ENCODE data around the gene C4BPA. TPM values are rescaled to one million over a fixed set of nuclear protein-coding genes. Genes with fewer than 3 reads are reported as not detected.

The C4BPA gene
- total RNA-seq, 1 experiment from 2014 or later = 10.6 TPM

- Histone ChIP-seq H3K9me3 (no peaks in the 10 kb centered on the region), H3K27me3 (replicated peaks; ENCODE audit: control insufficient read depth, insufficient read depth, low read length) (no peaks in the 10 kb centered on the region), H3K4me3 (ENCODE audit: low read depth, low read length) (no peak overlapping the region), H3K36me3 (ENCODE audit: control insufficient read depth, insufficient read depth, low read length) (peaks cover 3% of the 10 kb centered on the region), H3K4me1 (no peaks in the 10 kb centered on the region)
- H3K4me1 Mint-ChIP-seq (ENCODE audit: low read depth, unreplicated experiment) = no peaks in the 10 kb centered on the region
- no TSS peak for BruUV-seq (replicated peaks)
- TF ChIP-seq CTCF (IDR thresholded peaks at IDR 0.05; ENCODE audit: insufficient read depth in 1 of 2, low read depth in 1 of 2, low read length in 1 of 2, severe bottlenecking in 1 of 2, unreplicated experiment in 1 of 2) = no peak
- H3K4me3 Mint-ChIP-seq (ENCODE audit: unreplicated experiment) = no peak overlapping the region
- intact Hi-C loops (cut with micrococcal nuclease; ENCODE audit: unreplicated experiment) = no loop called here
- no peak for DNase-seq
- no peak overlapping the region for H3K27ac Mint-ChIP-seq (ENCODE audit: unreplicated experiment)
- ChIA-PET POLR2A (interaction anchor here (0.6 kb wide), 1 partner anchor 49 kb away, joined by 4 read pairs; no protein-coding TSS in a partner anchor), CTCF (no interaction called here)
- peaks cover 6% of the 10 kb centered on the region for H3K36me3 Mint-ChIP-seq (ENCODE audit: insufficient read depth, unreplicated experiment)
- H3K9me3 Mint-ChIP-seq (ENCODE audit: unreplicated experiment) = no peaks in the 10 kb centered on the region
- H3K27me3 Mint-ChIP-seq (ENCODE audit: insufficient read depth, unreplicated experiment) = no peaks in the 10 kb centered on the region
Measured at GRCh38 chr1:207073906-207074820, 29.9 kb upstream of the C4BPA start.

- H3K4me1 Mint-ChIP-seq (ENCODE audit: low read depth, unreplicated experiment) = no peaks in the 10 kb centered on the region
- peaks cover 5% of the 10 kb centered on the region for H3K36me3 Mint-ChIP-seq (ENCODE audit: insufficient read depth, unreplicated experiment)
- no peak overlapping the region for H3K27ac Mint-ChIP-seq (ENCODE audit: unreplicated experiment)
- Histone ChIP-seq H3K36me3 (ENCODE audit: control insufficient read depth, insufficient read depth, low read length) (peaks cover 3% of the 10 kb centered on the region), H3K4me1 (no peaks in the 10 kb centered on the region), H3K27me3 (replicated peaks; ENCODE audit: control insufficient read depth, insufficient read depth, low read length) (no peaks in the 10 kb centered on the region), H3K4me3 (ENCODE audit: low read depth, low read length) (no peak overlapping the region), H3K9me3 (no peaks in the 10 kb centered on the region)
- H3K9me3 Mint-ChIP-seq (ENCODE audit: unreplicated experiment) = no peaks in the 10 kb centered on the region
- BruUV-seq (replicated peaks) = no TSS peak
- no peak for DNase-seq
- H3K27me3 Mint-ChIP-seq (ENCODE audit: insufficient read depth, unreplicated experiment) = no peaks in the 10 kb centered on the region
- intact Hi-C loops (cut with micrococcal nuclease; ENCODE audit: unreplicated experiment) = loop anchor here (5.0 kb wide), 1 partner anchor 139 kb away; no protein-coding TSS in a partner anchor
- ChIA-PET CTCF (no interaction called here), POLR2A (no interaction called here)
- no peak overlapping the region for H3K4me3 Mint-ChIP-seq (ENCODE audit: unreplicated experiment)
- TF ChIP-seq CTCF (IDR thresholded peaks at IDR 0.05; ENCODE audit: insufficient read depth in 1 of 2, low read depth in 1 of 2, low read length in 1 of 2, severe bottlenecking in 1 of 2, unreplicated experiment in 1 of 2) = no peak
Measured at GRCh38 chr1:207076181-207076955, 27.7 kb upstream of the C4BPA start.

GRCh38 chr1:207077012-207077411 lies 27.0 kb upstream of the C4BPA start:
- TF ChIP-seq CTCF (IDR thresholded peaks at IDR 0.05; ENCODE audit: insufficient read depth in 1 of 2, low read depth in 1 of 2, low read length in 1 of 2, severe bottlenecking in 1 of 2, unreplicated experiment in 1 of 2) = no peak
- CTCF ChIA-PET = no interaction called here
- no TSS peak for BruUV-seq (replicated peaks)

More at GRCh38 chr1:207077012-207077411, 27.0 kb upstream of the C4BPA start:
- H3K4me1 Mint-ChIP-seq (ENCODE audit: low read depth, unreplicated experiment) = no peaks in the 10 kb centered on the region
- H3K4me3 Mint-ChIP-seq (ENCODE audit: unreplicated experiment) = no peak overlapping the region
- H3K27me3 Mint-ChIP-seq (ENCODE audit: insufficient read depth, unreplicated experiment) = no peaks in the 10 kb centered on the region
- H3K36me3 ChIP-seq (ENCODE audit: control insufficient read depth, insufficient read depth, low read length) = peaks cover 3% of the 10 kb centered on the region
- H3K27me3 ChIP-seq (replicated peaks; ENCODE audit: control insufficient read depth, insufficient read depth, low read length) = no peaks in the 10 kb centered on the region
- no peak overlapping the region for H3K4me3 ChIP-seq (ENCODE audit: low read depth, low read length)
- intact Hi-C loops (cut with micrococcal nuclease; ENCODE audit: unreplicated experiment) = loop anchor here (1.0 to 5.0 kb wide), 2 partner anchors 95 to 140 kb away; no protein-coding TSS in a partner anchor
- DNase-seq = no peak
- POLR2A ChIA-PET = no interaction called here
- H3K27ac Mint-ChIP-seq (ENCODE audit: unreplicated experiment) = no peak overlapping the region
- H3K4me1 ChIP-seq = no peaks in the 10 kb centered on the region
- H3K9me3 Mint-ChIP-seq (ENCODE audit: unreplicated experiment) = no peaks in the 10 kb centered on the region
- H3K9me3 ChIP-seq = no peaks in the 10 kb centered on the region
- H3K36me3 Mint-ChIP-seq (ENCODE audit: insufficient read depth, unreplicated experiment) = peaks cover 1% of the 10 kb centered on the region
